GM19193 (cell line): ENCODE measurements around the gene ATP6V1C2.

Source experiments
- POLR2A ChIP-seq: IDR thresholded peaks from 4 replicates; pipeline ENCODE4 v1.6.1; 2011; ENCODE audit not compliant: insufficient read depth, insufficient read length; ENCODE audit errors: extremely low read depth

ATP6V1C2 gene, protein sequence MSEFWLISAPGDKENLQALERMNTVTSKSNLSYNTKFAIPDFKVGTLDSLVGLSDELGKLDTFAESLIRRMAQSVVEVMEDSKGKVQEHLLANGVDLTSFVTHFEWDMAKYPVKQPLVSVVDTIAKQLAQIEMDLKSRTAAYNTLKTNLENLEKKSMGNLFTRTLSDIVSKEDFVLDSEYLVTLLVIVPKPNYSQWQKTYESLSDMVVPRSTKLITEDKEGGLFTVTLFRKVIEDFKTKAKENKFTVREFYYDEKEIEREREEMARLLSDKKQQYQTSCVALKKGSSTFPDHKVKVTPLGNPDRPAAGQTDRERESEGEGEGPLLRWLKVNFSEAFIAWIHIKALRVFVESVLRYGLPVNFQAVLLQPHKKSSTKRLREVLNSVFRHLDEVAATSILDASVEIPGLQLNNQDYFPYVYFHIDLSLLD

DNA sequence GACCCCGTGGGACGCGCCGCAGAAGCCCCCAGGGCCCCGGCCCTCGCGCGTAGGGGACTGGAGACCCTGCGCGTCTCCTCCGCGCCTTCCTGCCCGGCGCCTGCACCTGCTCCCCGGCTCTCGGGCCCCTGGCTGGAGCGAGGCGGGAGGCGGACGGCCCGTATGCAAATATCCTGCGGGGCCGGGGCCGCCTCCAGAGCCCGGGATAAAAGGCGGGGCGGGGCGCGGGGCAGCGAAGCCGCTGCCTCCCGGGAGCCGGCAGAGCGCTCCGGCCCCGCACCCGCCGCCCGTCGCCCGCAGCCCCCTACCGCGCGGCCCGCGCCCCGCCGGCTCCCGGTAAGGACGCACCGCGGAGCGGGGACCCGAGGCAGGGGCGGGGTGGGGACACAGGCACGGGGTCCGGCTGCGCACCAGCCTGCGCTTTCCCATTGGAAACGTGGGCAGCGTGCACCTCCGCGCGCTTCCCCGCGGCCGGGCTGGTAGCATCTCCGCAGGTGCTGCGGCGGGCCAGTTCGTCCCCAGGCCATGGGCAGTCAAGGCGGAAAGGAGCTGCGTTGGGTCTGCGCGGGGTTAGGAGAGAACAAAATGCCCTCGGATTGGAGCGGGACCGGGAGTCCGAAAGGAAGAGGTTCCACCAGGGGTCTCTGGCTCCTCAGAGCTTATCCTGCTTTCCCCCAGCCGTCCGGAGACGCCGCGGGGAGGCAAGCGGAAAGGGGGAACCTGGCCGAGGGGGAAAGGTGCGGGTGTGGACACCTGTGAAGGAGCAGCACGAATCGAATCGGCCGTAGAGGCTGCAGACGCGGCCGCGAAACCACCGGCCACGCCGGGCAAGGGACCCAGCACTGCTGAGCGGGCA lies at the start of gene ATP6V1C2:
Gene ATP6V1C2 (plus strand): TSS at position 235 of the 856 bp plus-strand sequence. CDS start 1,220 bp downstream, outside the sequence.
- no peak for TF ChIP-seq POLR2A

DNA sequence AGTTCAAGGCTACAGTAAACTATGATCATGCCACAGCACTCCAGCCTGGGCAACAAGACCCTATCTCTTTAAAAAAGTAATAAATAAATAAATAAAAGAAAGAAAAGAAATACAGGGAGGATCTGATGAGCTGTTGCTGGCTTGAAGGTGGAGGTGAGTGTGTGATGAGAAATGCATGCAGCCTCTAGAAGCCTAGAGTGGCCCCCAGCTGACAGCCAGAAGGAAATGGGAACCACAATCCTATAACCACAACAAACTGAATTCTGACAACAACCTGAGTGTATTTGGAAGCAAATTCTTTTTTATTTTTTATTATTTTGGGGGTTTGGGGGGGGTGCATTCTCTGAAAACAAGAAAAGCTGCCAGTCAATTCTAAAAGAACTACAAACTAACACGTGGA lies 46.3 kb upstream of the ATP6V1C2 start:
- no peak for TF ChIP-seq POLR2A

DNA sequence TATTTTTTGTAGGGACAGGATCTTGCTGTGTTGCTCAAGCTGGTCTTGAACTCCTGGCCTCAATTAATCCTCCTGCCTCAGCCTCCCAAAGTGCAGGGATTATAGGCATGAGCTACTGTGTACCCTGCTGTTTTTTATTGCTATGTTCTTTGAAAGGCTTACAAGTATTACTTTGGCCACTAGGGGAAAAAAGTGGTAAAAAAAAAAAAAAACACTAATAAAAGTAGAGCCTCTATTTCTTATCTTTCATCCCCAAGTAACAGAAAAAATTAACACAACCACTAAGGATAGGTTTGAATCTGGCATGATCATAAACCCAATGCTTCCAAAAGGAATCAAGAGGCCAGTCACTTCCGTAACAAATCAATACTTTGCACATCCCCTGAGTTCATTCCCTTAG lies 43.2 kb upstream of the ATP6V1C2 start:
- no peak for TF ChIP-seq POLR2A

DNA sequence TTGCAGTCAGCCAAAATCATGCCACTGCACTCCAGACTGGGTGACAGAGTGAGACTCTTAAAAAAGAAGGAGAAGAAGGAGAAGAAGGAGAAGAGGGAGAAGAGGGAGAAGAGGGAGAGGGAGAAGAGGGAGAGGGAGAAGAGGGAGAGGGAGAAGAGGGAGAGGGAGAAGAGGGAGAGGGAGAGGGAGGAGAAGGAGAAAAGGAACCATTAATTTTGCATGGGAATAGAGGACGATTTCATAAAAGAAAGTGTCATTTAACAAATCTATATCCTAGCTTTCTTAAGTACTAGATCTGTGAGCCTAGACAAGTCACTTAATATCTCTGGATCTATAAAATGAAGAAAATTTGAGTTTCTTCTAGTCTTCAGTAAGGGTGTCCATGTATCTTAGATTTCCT lies 41.2 kb upstream of the ATP6V1C2 start:
- TF ChIP-seq POLR2A: no peak

DNA sequence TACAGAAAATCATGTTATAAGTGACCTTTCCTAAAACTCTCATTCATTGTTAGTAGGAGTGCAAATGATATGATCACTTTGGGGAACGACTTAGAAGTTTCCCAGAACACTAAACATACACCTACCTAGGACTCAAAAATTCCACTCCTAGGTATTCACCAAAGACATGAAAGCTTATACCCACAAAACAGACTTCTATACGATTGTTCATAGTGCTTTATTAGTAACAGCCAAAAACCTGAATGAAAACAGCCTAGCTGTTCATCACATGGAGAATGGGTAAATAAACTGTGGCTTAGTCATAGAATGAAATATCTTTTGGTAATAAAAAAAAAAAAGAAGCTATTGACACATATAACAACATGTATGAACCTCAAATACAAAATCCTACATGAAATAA lies 40.5 kb upstream of the ATP6V1C2 start:
- TF ChIP-seq POLR2A: no peak

DNA sequence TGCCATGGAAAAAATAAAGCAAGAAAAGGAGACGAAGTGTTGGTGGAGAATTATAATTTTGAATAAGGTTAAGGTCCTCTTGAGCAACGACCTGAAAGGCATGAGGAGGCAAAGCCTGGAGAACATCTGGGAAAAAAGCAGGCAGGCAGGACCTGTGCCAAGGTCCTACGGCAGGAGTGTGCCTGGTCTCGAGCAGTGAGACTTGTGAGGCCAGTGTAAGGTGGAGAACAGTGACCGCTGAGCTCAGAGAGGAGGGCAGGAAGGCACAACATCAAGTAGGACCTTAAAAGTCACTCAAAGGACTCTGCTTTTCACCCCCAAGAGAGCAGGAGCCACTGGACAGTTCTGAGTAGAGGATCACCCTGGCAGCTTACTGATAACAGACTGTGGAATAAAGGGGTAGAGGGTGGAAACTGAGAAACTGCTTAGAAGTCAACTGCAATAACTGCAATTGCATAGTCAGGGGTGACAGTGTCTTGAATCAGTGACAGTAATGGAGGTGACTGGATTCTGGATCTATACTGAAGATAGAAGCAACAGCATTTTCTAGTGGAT lies 35.2 kb upstream of the ATP6V1C2 start:
- no peak for TF ChIP-seq POLR2A

DNA sequence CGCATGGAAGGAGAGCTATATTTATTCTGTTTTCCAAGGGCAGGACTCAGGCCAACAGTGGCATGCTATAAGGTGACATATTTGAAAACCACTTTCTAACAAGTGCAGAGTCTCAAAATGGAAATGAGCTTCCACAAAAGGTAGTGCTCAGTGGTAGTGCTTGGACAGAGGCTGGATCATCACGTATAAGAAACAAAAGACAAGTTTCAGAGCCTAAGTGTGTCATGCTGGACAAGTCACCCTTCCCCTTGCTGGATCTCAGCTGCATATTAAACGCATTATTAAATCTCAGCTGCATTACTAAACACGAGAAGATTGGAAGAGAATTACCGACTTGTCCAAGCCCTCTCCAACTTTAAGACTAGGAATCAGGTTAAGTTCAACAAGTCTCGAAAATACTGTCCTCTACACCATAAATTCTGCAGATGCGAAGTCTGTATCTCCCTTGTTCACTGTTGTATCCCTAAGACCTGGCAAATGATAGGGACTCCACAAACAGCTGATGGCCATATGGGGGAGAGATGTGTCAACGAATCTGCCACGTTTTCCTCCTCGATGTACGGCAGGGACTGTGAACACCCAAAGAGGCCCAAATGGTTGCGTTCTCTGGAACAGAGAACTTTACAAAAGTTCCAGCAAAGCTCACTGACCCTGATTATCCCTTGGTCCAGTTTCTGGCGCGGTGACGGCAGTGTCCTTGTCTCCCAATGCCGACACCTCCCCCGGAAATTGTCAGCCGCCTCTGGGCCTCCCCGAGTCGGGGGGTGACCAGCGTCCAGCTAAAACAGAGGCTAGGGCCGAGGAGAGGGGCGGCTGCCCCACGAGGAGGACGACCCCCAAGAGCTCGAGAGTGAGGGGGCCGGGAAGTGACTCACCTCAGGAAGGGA lies 32.3 kb upstream of the ATP6V1C2 start:
- TF ChIP-seq POLR2A: no peak

DNA sequence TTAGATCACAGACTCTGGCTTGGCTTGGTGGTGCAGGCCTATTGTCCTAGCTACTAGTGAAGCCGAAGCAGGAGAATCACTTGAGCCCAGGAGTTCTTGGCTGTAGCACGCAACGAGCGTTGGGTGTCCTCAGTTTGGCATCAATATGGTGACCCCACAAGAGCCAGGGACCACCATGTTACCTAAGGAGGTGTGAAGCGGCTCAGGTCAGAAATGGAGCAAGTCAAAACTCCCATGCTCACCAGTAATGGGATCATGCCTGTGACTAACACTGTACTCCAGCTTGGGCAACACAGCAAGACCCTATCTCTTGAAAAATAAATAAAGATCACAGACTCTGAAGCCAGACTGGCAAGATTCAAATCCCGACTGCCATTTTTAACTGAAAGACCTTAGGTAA lies 29.9 kb upstream of the ATP6V1C2 start:
- no peak for TF ChIP-seq POLR2A

DNA sequence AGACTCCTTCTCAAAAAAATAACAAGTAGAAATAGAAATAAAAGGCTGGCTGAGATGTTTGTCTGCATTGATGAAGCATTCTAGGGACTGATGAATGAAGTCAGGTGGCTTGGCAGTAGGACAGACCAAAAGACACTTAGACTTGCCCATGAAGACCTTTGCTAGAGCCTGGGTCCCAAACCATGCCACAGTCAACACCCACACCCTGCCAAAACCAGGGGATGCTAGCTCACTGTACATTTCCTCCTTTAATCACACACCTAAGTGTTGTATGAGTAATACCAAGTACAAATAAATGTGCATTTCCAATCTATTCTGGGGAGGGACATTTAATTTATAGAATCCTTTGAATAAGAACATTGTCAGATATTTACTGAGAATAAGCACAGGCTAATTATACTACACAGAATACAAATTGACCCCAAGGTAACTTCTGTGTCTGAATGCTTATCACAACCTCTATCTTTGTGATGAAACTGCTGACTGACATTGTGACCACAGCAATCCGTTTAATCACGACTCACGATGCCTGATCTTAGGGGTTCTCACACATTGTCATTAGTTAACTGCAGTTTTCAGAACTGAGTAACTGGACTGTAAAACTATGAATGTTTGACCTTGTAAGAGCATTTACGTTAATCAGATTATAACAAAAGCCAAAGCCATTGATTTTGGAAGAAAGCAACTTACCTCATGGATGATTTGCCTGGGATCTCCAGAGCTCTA lies 21.2 kb upstream of the ATP6V1C2 start:
- TF ChIP-seq POLR2A: no peak

DNA sequence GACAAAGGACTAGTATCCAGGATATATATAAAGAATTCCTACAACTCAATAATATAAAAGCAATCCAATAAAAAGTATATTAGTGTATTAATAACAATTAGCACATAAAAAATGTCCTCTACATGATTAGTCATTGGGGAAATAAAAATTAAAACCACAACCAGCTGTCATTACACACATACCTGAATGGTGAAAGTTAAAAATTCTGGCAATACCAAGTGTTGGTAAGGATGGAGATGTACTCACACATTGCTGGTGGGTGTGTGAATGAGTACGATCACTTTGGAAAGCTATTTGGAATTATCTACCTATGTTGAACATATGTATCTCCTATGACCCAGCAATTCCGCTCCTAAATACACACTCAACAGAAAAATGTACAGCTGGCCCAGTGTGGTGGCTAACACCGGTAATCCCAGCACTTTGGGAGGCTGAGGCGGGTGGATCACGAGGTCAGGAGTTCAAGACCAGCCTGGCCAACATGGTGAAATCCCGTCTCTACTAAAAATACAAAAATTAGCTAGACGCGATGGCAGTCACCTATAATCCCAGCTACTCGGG lies 17.3 kb upstream of the ATP6V1C2 start:
- no peak for TF ChIP-seq POLR2A

DNA sequence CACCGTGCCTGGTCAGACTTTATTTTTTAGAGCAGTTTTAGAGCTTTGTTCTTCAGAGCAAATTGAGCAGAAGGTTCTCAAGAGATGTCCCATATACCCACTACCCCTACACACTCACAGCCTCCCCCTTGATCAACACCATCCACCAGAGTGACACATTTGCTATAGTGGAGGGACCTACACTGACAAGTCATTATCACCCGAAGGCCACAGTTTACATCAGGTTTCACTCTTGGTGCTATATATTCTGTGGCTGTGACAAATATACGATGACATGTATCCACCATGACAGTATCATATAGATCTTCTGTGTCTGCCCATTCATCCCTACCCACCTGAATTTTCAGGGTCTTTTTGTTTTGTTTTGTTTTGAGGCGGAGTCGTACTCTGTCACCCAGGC lies 15.4 kb upstream of the ATP6V1C2 start:
- no peak for TF ChIP-seq POLR2A

DNA sequence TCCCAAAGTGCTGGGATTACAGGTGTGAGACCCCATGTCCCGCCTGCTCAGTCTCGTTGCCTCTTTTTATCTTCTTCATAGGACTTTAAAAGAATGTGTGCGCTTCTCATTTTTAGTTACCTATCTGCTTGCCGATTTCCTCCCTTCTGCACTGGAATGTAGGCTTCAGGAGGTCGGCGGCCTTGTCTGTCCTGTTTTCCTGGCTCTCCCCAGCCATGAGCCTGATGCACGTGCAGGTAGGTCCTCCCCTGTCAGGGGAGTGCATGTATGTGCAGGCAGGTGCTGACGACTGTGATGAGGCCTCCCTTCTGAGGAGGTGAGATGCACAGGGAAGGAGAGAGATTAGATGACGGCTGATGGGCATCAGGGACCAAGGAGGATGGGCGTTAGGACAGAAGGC lies 13.6 kb upstream of the ATP6V1C2 start:
- no peak for TF ChIP-seq POLR2A

DNA sequence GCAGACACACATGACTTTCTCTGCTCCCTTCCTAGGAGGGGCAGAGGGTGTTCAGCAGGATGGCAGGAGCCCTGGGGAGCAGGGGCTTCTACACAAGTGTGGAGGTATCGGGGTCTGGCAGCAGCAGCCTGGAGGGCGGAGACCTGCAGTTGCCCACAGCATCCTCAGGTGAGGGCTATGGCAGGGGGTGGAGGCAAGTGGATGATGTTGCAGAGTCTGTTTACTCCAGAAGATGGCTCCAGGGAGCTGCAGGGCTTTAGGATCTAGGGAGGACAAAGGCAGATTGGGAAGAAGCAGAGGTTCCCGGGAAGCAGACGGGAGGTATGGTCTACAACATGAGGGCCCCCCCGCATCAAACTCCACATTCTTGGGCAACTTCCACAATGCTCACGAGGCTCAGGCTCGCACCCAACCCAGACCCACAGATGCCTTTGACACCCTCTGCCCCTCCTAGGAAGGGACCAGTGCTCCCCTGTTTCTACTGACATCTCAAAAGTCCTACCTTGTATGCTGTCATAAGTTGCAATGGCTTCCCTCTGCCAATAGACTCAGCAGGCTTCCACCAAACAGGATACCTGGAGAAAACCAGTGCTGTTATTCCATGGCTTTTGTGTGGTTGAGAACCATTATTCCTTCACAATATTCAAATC lies 12.0 kb upstream of the ATP6V1C2 start:
- no peak for TF ChIP-seq POLR2A
